Endothelial cell of umbilical vein (primary cell): ENCODE results near the gene NRROS. TPM values are rescaled to one million over a fixed set of nuclear protein-coding genes. Genes with fewer than 3 reads are reported as not detected.

Source experiments
- BruUV-seq: library from RNA; stranded (reverse); fragments of 400-500 nt; replicated peaks from 2 replicates; lab custom pipeline; 2021; lab: Mats Ljungman, UMichigan
- CTCF ChIA-PET: fragments of 300-600, 350-600 bp; sonication (Branson Sonifier 250); formaldehyde crosslinking; loops from one replicate; lab custom pipeline; 2021; ENCODE audit warnings: antibody characterized with exemption, inconsistent platforms; lab: Charles Lee
- POLR2A ChIA-PET: fragments of 300-600, 350-600 bp; sonication (Branson Sonifier 250); formaldehyde crosslinking; loops from one replicate; lab custom pipeline; 2021; ENCODE audit warnings: antibody characterized with exemption, inconsistent platforms; lab: Charles Lee
- DNase-seq: peaks from one replicate; pipeline ENCODE4 v3.0.0-alpha.2; 2011; ENCODE audit warnings: low read depth, low spot score
- FAIRE-seq: peaks from 2 replicates; lab custom pipeline; 2011; peaks lifted over from hg19 to GRCh38; lab: Jason Lieb, UNC
- H2AFZ ChIP-seq: 2 replicates; pipeline ENCODE4 v1.6.0; 2012; ENCODE audit warnings: low read depth, low read length, control low read depth, inconsistent platforms
- H3K27ac ChIP-seq: 2 replicates; pipeline ENCODE4 v1.5.1; 2011; ENCODE audit warnings: low read depth, mild to moderate bottlenecking, control low read depth, low read length, moderate library complexity; ENCODE audit not compliant: insufficient read depth
- H3K27me3 ChIP-seq, 2 experiments: 2 replicates each; pipeline versions ENCODE4 v1.6.0 to v1.6.1; 2011; ENCODE audit warnings: low read length in 2 of 2, mixed read lengths in 1 of 2; ENCODE audit not compliant: control insufficient read depth in 2 of 2, insufficient read depth in 2 of 2
- H3K36me3 ChIP-seq, 2 experiments: 2 replicates in 1 of 2; 3 replicates in 1 of 2; pipeline ENCODE4 v1.5.1; 2011; ENCODE audit warnings: low read length in 2 of 2, mild to moderate bottlenecking in 1 of 2, moderate library complexity in 1 of 2; ENCODE audit not compliant: control insufficient read depth in 2 of 2, insufficient read depth in 2 of 2; ENCODE audit errors: extremely low read depth in 1 of 2
- H3K4me1 ChIP-seq: 3 replicates; pipeline ENCODE4 v1.5.1; 2011; ENCODE audit warnings: mild to moderate bottlenecking, low read length; ENCODE audit not compliant: control insufficient read depth, insufficient read depth; ENCODE audit errors: extremely low read depth
- H3K4me2 ChIP-seq: 2 replicates; pipeline ENCODE4 v1.6.1; 2011; ENCODE audit warnings: low read length, control low read depth, mixed read lengths; ENCODE audit not compliant: insufficient read depth
- H3K4me3 ChIP-seq, 3 experiments: fragments of 200-600 bp in 1 of 3; sonication (generic), shearing (Covaris generic) in 1 of 3; replicated peaks in 1 of 3; 2 replicates each; pipeline ENCODE4 v1.5.1; 2011 to 2016; ENCODE audit warnings: control low read depth in 3 of 3, low read length in 3 of 3, mild to moderate bottlenecking in 2 of 3, inconsistent platforms in 1 of 3, low read depth in 1 of 3, moderate library complexity in 1 of 3; ENCODE audit not compliant: insufficient read depth in 1 of 3
- H3K79me2 ChIP-seq: 2 replicates; pipeline ENCODE4 v1.6.0; 2012; ENCODE audit warnings: low read length, inconsistent platforms; ENCODE audit not compliant: control insufficient read depth, insufficient read depth
- H3K9ac ChIP-seq: replicated peaks from 2 replicates; pipeline ENCODE3; 2011; ENCODE audit warnings: low read length, control low read depth; ENCODE audit not compliant: insufficient read depth; ENCODE audit errors: extremely low read depth
- H3K9me1 ChIP-seq: replicated peaks from 3 replicates; pipeline ENCODE4 v1.6.0; 2011; ENCODE audit warnings: mild to moderate bottlenecking, low read length; ENCODE audit not compliant: control insufficient read depth, insufficient read depth; ENCODE audit errors: extremely low read depth
- H3K9me3 ChIP-seq: replicated peaks from 2 replicates; pipeline ENCODE4 v1.5.1; 2012; ENCODE audit warnings: low read length, inconsistent platforms; ENCODE audit not compliant: control insufficient read depth, insufficient read depth
- H4K20me1 ChIP-seq: replicated peaks from 2 replicates; pipeline ENCODE3; 2011; ENCODE audit warnings: mild to moderate bottlenecking, low read length; ENCODE audit not compliant: control insufficient read depth, insufficient read depth; ENCODE audit errors: extremely low read depth
- CTCF ChIP-seq, 2 donors: IDR thresholded peaks; 1 replicate in 1 of 2; 2 replicates in 1 of 2; pipeline ENCODE4 v1.5.1; 2011; ENCODE audit warnings: low read length in 2 of 2, mild to moderate bottlenecking in 2 of 2, moderate library complexity in 2 of 2, control low read depth in 1 of 2, inconsistent platforms in 1 of 2, low read depth in 1 of 2; ENCODE audit not compliant: insufficient read depth in 1 of 2; ENCODE audit errors: extremely low read depth in 1 of 2
- EZH2 ChIP-seq: IDR thresholded peaks from 2 replicates; pipeline ENCODE4 v1.6.1; 2012; ENCODE audit warnings: borderline replicate concordance, low read depth, mild to moderate bottlenecking, moderate library complexity, low read length, inconsistent platforms; ENCODE audit not compliant: severe bottlenecking
- FOS ChIP-seq: IDR thresholded peaks from 2 replicates; pipeline ENCODE4 v1.6.1; 2011; ENCODE audit warnings: mild to moderate bottlenecking, low read length, moderate library complexity, borderline replicate concordance; ENCODE audit not compliant: insufficient read depth
- GATA2 ChIP-seq: IDR thresholded peaks from 2 replicates; pipeline ENCODE4 v1.7.0; 2011; ENCODE audit warnings: low read depth, mild to moderate bottlenecking, moderate library complexity, mixed read lengths, low read length; ENCODE audit not compliant: insufficient read length, insufficient read depth
- JUN ChIP-seq: IDR thresholded peaks from 2 replicates; pipeline ENCODE4 v1.6.1; 2011; ENCODE audit warnings: borderline replicate concordance, low read depth; ENCODE audit not compliant: insufficient read length, insufficient read depth
- MAX ChIP-seq: IDR thresholded peaks from 2 replicates; pipeline ENCODE4 v1.6.1; 2011; ENCODE audit not compliant: insufficient read depth, insufficient read length
- MYC ChIP-seq: IDR thresholded peaks from one replicate; pipeline ENCODE4 v1.6.1; 2011; ENCODE audit warnings: mild to moderate bottlenecking, low read depth, low read length
- POLR2A ChIP-seq: IDR thresholded peaks from 2 replicates; pipeline ENCODE4 v1.6.1; 2012; ENCODE audit warnings: low read depth, mild to moderate bottlenecking, control low read depth, low read length
- POLR2AphosphoS5 ChIP-seq: IDR thresholded peaks from 2 replicates; pipeline ENCODE4 v1.6.1; 2012; ENCODE audit warnings: low read depth, mild to moderate bottlenecking, control low read depth, low read length, moderate library complexity; ENCODE audit not compliant: insufficient read depth
- dilution Hi-C: fragments of 300-500 bp; cut with MboI; formaldehyde crosslinking; loops from one replicate; pipeline ENCODE4 v1.15.0; 2019; ENCODE audit warnings: low sequenced_read_pairs; ENCODE audit not compliant: extremely low pct_ligation_motif_present
- intact Hi-C: fragments of 100-400 bp; cut with micrococcal nuclease; formaldehyde crosslinking; loops from one replicate; pipeline ENCODE4 v1.10.0; 2022
- polyA plus RNA-seq, 4 experiments: library from polyadenylated mRNA; depleted of rRNA in 3 of 4; stranded (reverse) in 3 of 4; unstranded in 1 of 4; fragments of >200 nt; gene quantifications; 2 replicates each; pipeline versions ENCODE4 v1.2.1 to v1.2.3, GENCODE V29; 2011 to 2012; ENCODE audit warnings: missing spikeins in 1 of 4
- total RNA-seq: library from RNA; stranded (reverse); gene quantifications from 2 replicates; pipeline ENCODE4 v1.2.3, GENCODE V29; 2021

Gene NRROS
- total and polyA plus RNA-seq, 2 donors (not counting 3 experiments of a cell fraction or from before 2014, with no cell fraction given) = 8.1 to 15.6 TPM

GRCh38 chr3:196706327-196706726 lies 66.8 kb downstream of the NRROS start:
- ChIA-PET POLR2A (no interaction called here), CTCF (interaction anchor here (0.8 to 3.1 kb wide), 2 partner anchors 11 to 97 kb away, joined by 3 to 11 read pairs; no protein-coding TSS in a partner anchor)
- DNase-seq (no peak), FAIRE-seq (no peak)
- dilution Hi-C loops = no loop called here
- peaks cover 3% of the 10 kb centered on the region for H3K4me1 ChIP-seq
- H3K79me2 ChIP-seq = no peaks in the 10 kb centered on the region
- intact Hi-C loops = no loop called here
- H3K36me3 ChIP-seq = no peaks in the 10 kb centered on the region
- H3K9ac ChIP-seq = no peak overlapping the region
- no peak overlapping the region for H3K4me2 ChIP-seq
- BruUV-seq = no TSS peak
- no peaks in the 10 kb centered on the region for H3K9me3 ChIP-seq
- H3K27ac ChIP-seq = no peak overlapping the region
- H3K9me1 ChIP-seq = no peaks in the 10 kb centered on the region
- TF ChIP-seq POLR2AphosphoS5 (no peak), POLR2A (no peak)
- no peak overlapping the region for H2AFZ ChIP-seq
- no peaks in the 10 kb centered on the region for H4K20me1 ChIP-seq
- H3K27me3 ChIP-seq = peaks cover 0 to 3% of the 10 kb centered on the region in 2 experiments
- no peak overlapping the region for H3K4me3 ChIP-seq

- Histone ChIP-seq H2AFZ (no peak overlapping the region), H4K20me1 (no peaks in the 10 kb centered on the region), H3K9me1 (no peaks in the 10 kb centered on the region), H3K9me3 (no peaks in the 10 kb centered on the region), H3K27me3 (peaks cover 0 to 3% of the 10 kb centered on the region in 2 experiments), H3K9ac (no peak overlapping the region), H3K4me3 (no peak overlapping the region), H3K79me2 (no peaks in the 10 kb centered on the region), H3K4me1 (peaks cover 7% of the 10 kb centered on the region), H3K36me3 (no peaks in the 10 kb centered on the region), H3K27ac (no peak overlapping the region), H3K4me2 (no peak overlapping the region)
- FAIRE-seq (no peak), DNase-seq (no peak)
- BruUV-seq = no TSS peak
- POLR2A ChIA-PET = no interaction called here
- TF ChIP-seq FOS (no peak), POLR2AphosphoS5 (no peak), JUN (no peak), GATA2 (no peak), MAX (no peak), POLR2A (no peak), MYC (no peak), EZH2 (no peak), CTCF (IDR thresholded peaks at IDR 0.05; ENCODE audit: extremely low read depth in 1 of 2, insufficient read depth in 1 of 2, low read depth in 1 of 2, low read length in 2 of 2) (no peak)
- dilution Hi-C loops = no loop called here
- intact Hi-C loops = no loop called here
- CTCF ChIA-PET = interaction anchor here (0.8 to 3.1 kb wide), 6 partner anchors 11 to 97 kb away, joined by 3 to 11 read pairs (median 6); no protein-coding TSS in a partner anchor
Observed at GRCh38 chr3:196706731-196707130, 67.2 kb downstream of the NRROS start.
